NCI-H2029 (cell line): Measurements from ENCODE around the gene DDRGK1.
"Not testable (repeated sequence)": the region's sequence is repeated elsewhere in the genome, so short reads cannot be mapped to it uniquely, and the experiment has no call there.

Experiments used
- DNase-seq: peaks from one replicate; lab custom pipeline; 2025; lab: John Stamatoyannopoulos, UW

Gene DDRGK1

GRCh38 chr20:3215359-3215917 lies 11.0 kb upstream of the DDRGK1 start:
- DNase-seq, result not testable (repeated sequence)

- DNase-seq, result peak; percentile 41
These were observed 8.7 kb upstream of the DDRGK1 start for GRCh38 chr20:3213226-3213625.

DNA sequence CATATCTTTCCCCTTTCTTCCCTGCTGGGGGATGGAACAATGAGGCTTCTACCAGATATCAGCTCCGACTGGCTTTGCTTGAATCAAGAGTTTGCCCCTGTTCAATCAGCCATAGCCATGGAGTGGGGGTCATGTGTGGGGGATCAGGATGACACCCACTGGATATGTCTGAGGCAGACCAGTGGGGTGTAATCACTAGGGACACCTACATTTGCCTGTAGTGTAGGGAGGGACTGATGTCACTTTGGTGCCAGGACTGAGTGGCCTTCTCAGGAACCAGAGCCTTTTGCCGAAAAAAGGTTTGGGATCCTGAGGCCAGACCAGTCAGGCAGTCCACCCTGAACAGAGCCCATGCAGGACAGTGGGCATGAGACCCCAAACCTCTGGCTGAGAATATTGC lies 5.9 kb upstream of the DDRGK1 start:
- no peak for DNase-seq

- no peak for DNase-seq
These were observed 5.5 kb upstream of the DDRGK1 start for GRCh38 chr20:3209946-3210317.

GRCh38 chr20:3209257-3209945 lies 4.9 kb upstream of the DDRGK1 start, which contains the start of gene ITPA:
ITPA (plus strand) TSS chr20:3209498; CDS start chr20:3209552, 54 bp downstream.
- DNase-seq, result peak; percentile 7

DNA sequence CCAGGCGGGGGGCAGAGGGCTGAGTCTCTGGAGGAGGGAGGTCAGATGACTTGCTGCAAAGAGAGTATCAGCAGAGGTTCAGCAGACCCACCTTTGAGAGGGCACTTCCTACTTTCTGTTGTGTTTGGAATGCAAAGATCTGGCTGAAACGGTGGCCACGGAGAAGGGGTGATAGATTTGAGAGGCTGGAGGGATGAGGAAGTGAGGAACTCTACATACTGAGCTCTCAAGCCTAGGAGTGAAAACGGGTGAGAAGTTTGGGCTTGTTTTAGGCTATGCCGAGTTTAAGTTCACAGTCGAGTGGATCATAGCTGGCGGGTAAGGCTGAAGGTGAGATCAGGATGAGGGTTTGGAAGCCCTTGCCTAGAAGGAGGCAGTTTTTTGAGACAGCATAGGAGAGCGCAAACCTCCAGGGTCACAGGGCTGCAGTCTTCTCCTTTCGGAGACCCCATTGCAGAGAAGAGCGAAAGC lies 4.3 kb upstream of the DDRGK1 start:
- DNase-seq, result no peak

DNA sequence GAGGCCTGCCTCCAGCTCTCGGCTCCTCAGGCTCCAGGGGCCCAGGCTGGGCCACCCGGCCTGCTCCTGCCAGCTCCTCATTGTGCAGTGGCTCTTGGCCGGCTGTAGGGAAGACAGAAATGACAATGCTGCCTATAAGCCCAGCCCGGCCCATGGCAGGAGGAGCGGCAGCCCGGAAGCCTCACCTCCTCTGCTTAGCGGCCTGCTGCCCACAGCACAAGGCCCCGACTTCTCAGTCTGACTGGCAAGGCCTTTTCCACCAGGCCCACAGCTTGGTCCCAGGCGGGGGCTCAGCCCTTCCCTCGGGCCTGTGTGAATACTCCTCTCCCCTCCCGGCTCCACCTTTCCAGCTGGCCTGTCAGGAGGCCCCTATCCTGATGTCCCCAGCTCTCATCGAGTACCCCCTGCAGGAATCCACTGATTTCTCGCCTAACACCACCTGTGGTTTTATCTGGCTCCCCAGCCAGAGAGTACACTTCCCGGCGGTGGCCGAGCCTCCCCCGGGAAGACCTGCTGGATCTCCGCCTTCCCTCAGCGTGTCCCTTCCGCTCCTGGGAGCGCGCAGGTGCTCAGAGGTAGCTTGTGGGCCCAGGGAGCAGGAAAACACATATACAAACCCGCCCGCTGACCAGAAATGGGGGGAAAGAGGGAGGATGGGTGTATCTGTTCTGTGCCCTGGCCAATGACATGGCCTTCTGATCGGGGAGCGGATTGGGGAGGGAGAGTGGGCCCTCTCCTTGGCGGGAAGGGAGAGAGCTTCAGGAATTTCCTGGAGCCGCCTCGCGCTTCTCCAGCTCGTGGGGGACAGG lies 963 bp downstream of the DDRGK1 start:
- peak; percentile 66 for DNase-seq

GRCh38 chr20:3202965-3203314 lies 1.5 kb downstream of the DDRGK1 start:
- DNase-seq, result no peak

DNA sequence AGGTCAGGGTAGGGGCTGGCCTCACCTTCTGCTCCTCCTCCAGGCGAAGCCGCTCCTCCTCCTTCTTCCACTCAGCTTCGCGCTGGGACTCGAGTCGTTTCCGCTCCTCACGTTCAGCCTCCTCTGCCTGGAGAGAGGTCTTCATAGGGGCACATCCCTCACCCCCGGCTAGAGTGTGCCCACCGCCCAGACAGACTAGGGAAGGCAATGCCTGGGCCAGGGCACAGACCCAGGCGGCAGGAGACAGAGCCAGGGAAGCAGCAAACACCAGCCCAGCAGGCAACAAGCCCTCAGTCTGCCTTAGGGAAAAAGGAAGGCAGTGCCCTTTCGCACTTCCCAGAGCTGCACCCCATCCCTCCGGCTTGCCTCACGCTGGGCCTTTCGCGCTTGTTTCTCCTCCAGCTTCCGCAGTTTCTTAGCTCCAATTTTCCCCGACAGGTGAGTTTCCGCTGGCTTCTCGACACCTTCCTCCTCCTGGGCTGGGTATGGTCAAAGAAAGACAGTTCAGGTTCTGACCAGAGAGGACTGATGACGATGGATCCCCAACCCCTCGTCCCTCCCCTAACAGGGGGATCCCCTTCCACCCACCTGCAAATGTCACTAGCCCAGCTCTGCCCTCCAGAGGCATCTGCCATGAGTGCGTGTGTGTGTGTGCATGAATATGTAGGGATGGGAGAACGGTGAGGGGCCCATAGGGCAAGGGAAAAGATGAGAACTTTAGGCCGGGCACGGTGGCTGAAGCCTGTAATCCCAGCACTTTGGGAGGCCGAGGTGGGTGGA lies 4.3 kb downstream of the DDRGK1 start:
- DNase-seq, result no peak

DNA sequence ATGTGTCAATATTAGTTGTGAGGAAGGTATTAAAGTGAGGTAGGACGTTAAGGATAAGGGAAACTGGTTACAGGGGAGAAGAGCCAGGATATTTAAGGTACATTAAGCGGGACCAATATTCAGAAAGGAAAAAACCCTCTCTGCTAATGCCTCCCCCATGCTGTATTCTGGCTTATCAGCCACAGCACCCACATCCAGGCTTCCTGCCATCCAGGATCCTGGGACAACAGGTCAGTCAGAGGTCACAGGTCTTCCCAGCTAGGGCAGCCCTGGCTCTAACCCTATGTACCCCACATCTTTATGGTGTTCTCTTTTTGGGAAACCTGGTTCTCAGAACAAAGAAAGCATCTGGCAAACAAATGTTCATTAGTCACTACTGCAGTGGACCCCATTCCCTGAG lies 5.3 kb downstream of the DDRGK1 start:
- DNase-seq, result no peak

DNA sequence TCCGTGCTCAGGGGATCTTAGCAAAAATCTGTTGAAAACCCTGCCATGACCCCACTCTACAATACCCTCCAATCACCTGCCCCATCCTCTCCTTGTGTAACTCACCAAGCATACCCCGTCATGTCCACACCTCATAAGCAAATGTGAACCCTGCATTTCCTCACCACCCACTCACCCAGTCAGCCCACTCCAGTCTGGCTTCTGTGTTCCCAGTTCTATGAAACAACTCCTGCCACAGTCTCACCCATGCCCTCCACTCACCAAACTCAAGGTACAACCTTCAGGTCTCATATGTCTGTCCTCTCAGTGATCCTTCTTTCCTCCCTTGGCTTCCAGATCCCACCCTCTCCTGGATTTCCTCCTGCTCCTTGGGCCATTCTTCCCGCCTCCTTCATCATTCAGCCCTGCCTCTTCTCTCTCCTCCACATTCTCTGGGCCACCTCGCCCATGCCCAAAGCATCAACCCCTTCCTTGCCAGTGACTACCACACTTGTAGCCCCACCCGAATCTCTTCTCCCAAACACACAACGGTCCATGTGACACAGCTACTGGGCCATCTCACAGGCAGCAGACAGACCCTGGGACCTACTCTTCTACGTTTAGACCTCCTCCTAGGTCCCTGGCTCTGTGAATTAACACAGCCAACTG lies 8.8 kb downstream of the DDRGK1 start:
- no peak for DNase-seq

DNA sequence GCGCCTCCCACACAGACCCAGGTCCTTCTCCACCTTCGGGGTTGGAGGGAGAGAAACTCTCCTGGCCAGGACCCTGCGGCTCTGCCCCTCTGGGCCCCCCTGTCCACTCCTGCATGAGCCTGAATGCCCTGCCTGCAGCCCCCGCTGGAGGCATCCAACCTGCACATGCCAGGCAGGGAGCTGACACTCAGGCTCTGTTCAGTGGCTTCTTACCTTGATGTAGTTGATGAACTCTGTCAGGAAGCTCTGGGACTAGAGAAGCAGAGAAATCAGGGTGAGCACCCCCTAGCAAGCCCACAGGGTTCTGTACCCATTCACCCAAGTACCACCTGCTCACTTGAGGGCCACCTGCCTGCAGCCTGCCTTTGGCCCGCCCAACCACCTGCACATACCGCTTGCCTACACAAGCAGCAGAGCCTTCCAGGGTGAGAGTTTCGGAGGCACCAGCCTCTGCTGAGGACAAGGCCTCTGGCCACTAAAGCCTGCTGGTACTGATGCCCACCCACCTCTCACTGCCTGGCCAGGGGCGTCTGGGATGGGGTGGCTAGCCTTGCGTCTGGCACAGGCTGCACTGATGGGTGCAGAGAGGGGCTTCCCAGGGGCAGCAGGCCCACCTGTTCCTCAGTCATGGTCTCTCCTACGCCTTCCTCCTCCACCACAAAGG lies 9.7 kb downstream of the DDRGK1 start:
- DNase-seq, result no peak

- DNase-seq, result no peak
These were observed 10.5 kb downstream of the DDRGK1 start for GRCh38 chr20:3193806-3194616.

DNA sequence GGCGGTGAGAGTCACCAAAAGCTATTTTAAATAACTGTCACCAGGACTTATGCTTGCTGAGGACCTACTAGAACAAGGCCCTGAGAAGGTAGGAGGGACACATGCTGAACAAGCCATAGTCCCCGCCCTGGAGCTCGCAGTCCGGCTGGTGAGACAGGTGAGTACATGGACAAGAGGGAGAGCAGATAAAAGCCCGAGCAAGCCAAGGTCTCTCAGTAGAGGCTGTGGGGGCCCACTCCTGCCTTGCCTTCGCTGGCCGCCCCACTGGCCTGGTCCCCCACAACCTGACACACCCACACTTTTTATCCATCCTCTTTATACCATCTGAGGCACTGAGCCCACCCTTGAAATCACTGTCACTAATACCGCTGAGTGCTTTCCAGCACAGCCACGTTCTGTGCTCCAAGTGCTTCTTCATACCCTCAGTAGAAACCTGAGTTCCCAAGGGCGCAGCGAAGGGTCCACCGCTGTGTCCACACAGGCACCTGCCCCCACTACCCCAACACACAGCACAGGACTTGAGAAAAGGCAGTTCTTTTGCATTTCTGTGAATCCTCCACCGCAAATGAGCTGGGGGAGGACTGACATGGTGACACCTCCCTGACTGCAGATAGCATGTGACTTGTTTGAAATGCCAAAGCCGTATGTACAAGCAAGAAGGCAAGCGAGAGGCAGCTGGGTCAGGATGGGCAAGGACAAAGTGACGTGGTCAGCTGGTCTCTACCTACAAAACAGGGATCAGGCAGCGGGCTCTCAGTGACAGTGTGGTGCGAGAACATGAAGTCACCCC lies 12.1 kb downstream of the DDRGK1 start:
- DNase-seq, result no peak

DNA sequence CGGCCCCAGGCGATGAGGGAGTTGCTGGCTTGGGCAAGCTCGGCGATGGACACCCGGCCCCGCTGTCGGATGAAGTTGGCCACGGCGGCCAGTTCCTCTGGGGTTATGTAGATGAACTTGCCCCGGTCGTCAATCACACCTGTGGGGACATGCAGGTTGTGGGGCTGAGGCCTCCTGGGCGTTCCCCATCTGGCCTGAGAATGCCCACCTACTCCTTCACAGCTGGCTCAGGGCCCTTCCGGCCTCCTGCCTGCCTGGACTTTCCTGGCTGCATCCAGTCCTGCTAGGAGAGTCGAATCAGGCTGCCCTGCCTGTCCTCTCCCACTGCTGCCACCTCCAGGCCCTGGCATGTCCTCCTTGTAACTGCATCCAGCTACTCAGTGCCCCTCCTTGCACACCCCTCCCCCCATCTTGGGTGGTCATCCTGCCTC lies 13.8 kb downstream of the DDRGK1 start:
- no peak for DNase-seq

- DNase-seq, result no peak
These were observed 14.8 kb downstream of the DDRGK1 start for GRCh38 chr20:3189561-3190131.

- no peak for DNase-seq
These were observed 15.6 kb downstream of the DDRGK1 start for GRCh38 chr20:3188823-3189413.

GRCh38 chr20:3187861-3188260 lies 16.6 kb downstream of the DDRGK1 start:
- not testable (repeated sequence) for DNase-seq
